IMR-90 (cell line): ENCODE data around the gene PHACTR3. TPM values are rescaled to one million over a fixed set of nuclear protein-coding genes. Genes with fewer than 3 reads are reported as not detected.

Source experiments
- ATAC-seq: fragments of 200-7000 bp; cut with Tn5 transposase; 2 replicates; pipeline ENCODE4 v1.9.1; 2020; ENCODE audit warnings: low read depth, mild to moderate bottlenecking, moderate library complexity
- BruUV-seq: library from RNA; stranded (reverse); fragments of 400-500 nt; replicated peaks from 2 replicates; lab custom pipeline; 2021; lab: Mats Ljungman, UMichigan
- CTCF ChIA-PET: fragments of 300-600 bp; formaldehyde crosslinking; extraction: SDS; loops from one replicate; lab custom pipeline; 2021; ENCODE audit warnings: antibody characterized with exemption; lab: Yijun Ruan, JAX
- POLR2A ChIA-PET: fragments of 300-600 bp; sonication (Branson Sonifier 250); formaldehyde crosslinking; loops from one replicate; lab custom pipeline; 2022; ENCODE audit warnings: antibody characterized with exemption; ENCODE audit not compliant: unreplicated experiment; lab: Charles Lee
- DNase-seq: peaks from one replicate; pipeline ENCODE4 v3.0.0; 2013
- H2AFZ ChIP-seq: replicated peaks from 2 replicates; pipeline ENCODE3; 2013; ENCODE audit warnings: low read length, mild to moderate bottlenecking; ENCODE audit not compliant: poor library complexity
- H2AK5ac ChIP-seq: 2 replicates; pipeline ENCODE4 v1.6.1; 2013; ENCODE audit warnings: low read depth, low read length, inconsistent platforms
- H2AK9ac ChIP-seq: replicated peaks from 2 replicates; pipeline ENCODE3; 2013; ENCODE audit warnings: mild to moderate bottlenecking, low read depth, low read length, moderate library complexity; ENCODE audit not compliant: poor library complexity
- H2BK120ac ChIP-seq: 2 replicates; pipeline ENCODE4 v1.6.1; 2013; ENCODE audit warnings: low read depth, low read length, inconsistent platforms
- H2BK15ac ChIP-seq: 3 replicates; pipeline ENCODE4 v1.6.1; 2013; ENCODE audit warnings: low read depth, low read length, inconsistent platforms
- H2BK20ac ChIP-seq: 2 replicates; pipeline ENCODE4 v1.6.1; 2013; ENCODE audit warnings: low read depth, mild to moderate bottlenecking, inconsistent platforms, low read length, moderate library complexity
- H2BK5ac ChIP-seq: 2 replicates; pipeline ENCODE4 v1.6.1; 2013; ENCODE audit warnings: mild to moderate bottlenecking, low read depth, low read length, inconsistent platforms; ENCODE audit not compliant: poor library complexity, severe bottlenecking
- H3K14ac ChIP-seq: replicated peaks from 2 replicates; pipeline ENCODE4 v1.6.1; 2013; ENCODE audit warnings: low read depth, low read length, inconsistent platforms
- H3K18ac ChIP-seq: 2 replicates; pipeline ENCODE4 v1.6.1; 2013; ENCODE audit warnings: low read depth, low read length, control low read depth
- H3K23ac ChIP-seq: 2 replicates; pipeline ENCODE4 v1.6.1; 2013; ENCODE audit warnings: low read depth, low read length, inconsistent platforms
- H3K27ac ChIP-seq: 2 replicates; pipeline ENCODE4 v1.5.1; 2013; ENCODE audit warnings: mild to moderate bottlenecking, control low read depth, low read length; ENCODE audit not compliant: insufficient read depth
- H3K27me3 ChIP-seq: 2 replicates; pipeline ENCODE4 v1.6.1; 2013; ENCODE audit warnings: low read length; ENCODE audit not compliant: control insufficient read depth, insufficient read depth
- H3K36me3 ChIP-seq: 2 replicates; pipeline ENCODE4 v1.6.1; 2013; ENCODE audit warnings: low read length, mixed read lengths; ENCODE audit not compliant: control insufficient read depth, insufficient read depth
- H3K4ac ChIP-seq: 2 replicates; pipeline ENCODE4 v1.6.1; 2013; ENCODE audit warnings: low read depth, low read length, inconsistent platforms
- H3K4me1 ChIP-seq: 2 replicates; pipeline ENCODE4 v1.6.1; 2013; ENCODE audit warnings: low read length, mixed read lengths; ENCODE audit not compliant: control insufficient read depth, insufficient read depth
- H3K4me2 ChIP-seq: 2 replicates; pipeline ENCODE4 v1.6.1; 2013; ENCODE audit warnings: low read depth, mild to moderate bottlenecking, control low read depth, low read length, moderate library complexity
- H3K4me3 ChIP-seq: 2 replicates; pipeline ENCODE4 v1.5.1; 2013; ENCODE audit warnings: low read depth, mild to moderate bottlenecking, control low read depth, low read length, moderate library complexity; ENCODE audit not compliant: insufficient read depth
- H3K56ac ChIP-seq: 2 replicates; pipeline ENCODE4 v1.6.1; 2013; ENCODE audit warnings: low read length, inconsistent platforms; ENCODE audit not compliant: insufficient read depth; ENCODE audit errors: extremely low read depth
- H3K79me1 ChIP-seq, 2 experiments: 2 replicates each; pipeline ENCODE4 v1.6.1; 2013; ENCODE audit warnings: low read length in 2 of 2, inconsistent platforms in 1 of 2, low read depth in 1 of 2
- H3K9ac ChIP-seq: 2 replicates; pipeline ENCODE4 v1.6.1; 2013; ENCODE audit warnings: low read depth, low read length, control low read depth
- H3K9me1 ChIP-seq: 2 replicates; pipeline ENCODE4 v1.6.1; 2013; ENCODE audit warnings: low read length, inconsistent platforms; ENCODE audit not compliant: insufficient read depth
- H3K9me3 ChIP-seq: 2 replicates; pipeline ENCODE4 v1.6.1; 2013; ENCODE audit warnings: low read length; ENCODE audit not compliant: control insufficient read depth, insufficient read depth
- H4K20me1 ChIP-seq: 2 replicates; pipeline ENCODE4 v1.6.1; 2013; ENCODE audit warnings: low read length, inconsistent platforms; ENCODE audit not compliant: insufficient read depth
- H4K5ac ChIP-seq: 2 replicates; pipeline ENCODE4 v1.6.1; 2013; ENCODE audit warnings: mild to moderate bottlenecking, low read depth, low read length, control low read depth
- H4K8ac ChIP-seq, 2 experiments: 2 replicates each; pipeline ENCODE4 v1.6.1; 2013; ENCODE audit warnings: low read depth in 2 of 2, low read length in 2 of 2, control low read depth in 1 of 2, inconsistent platforms in 1 of 2
- H4K91ac ChIP-seq: 2 replicates; pipeline ENCODE4 v1.6.1; 2013; ENCODE audit warnings: low read depth, low read length, inconsistent platforms; ENCODE audit not compliant: insufficient read depth
- BHLHE40 ChIP-seq: fragments of 150-350 bp; IDR thresholded peaks from 2 replicates; pipeline ENCODE4 v1.6.1; 2016; ENCODE audit warnings: mild to moderate bottlenecking, low read depth, low read length
- CHD1 ChIP-seq: IDR thresholded peaks from 2 replicates; pipeline ENCODE4 v1.6.1; 2012; ENCODE audit warnings: low read depth, low read length, improper control_type of control experiment
- ELK1 ChIP-seq: fragments of 150-350 bp; IDR thresholded peaks from 2 replicates; pipeline ENCODE4 v1.6.1; 2016; ENCODE audit warnings: low read depth, mild to moderate bottlenecking, low read length, moderate library complexity, borderline replicate concordance
- FOS ChIP-seq: fragments of 150-350 bp; IDR thresholded peaks from 2 replicates; pipeline ENCODE4 v1.6.1; 2016; ENCODE audit warnings: low read depth, low read length
- MAFK ChIP-seq: IDR thresholded peaks from 2 replicates; pipeline ENCODE4 v1.6.1; 2012; ENCODE audit warnings: low read depth, low read length, improper control_type of control experiment
- MXI1 ChIP-seq: IDR thresholded peaks from 2 replicates; pipeline ENCODE4 v1.6.1; 2012; ENCODE audit warnings: low read depth, mild to moderate bottlenecking, low read length, moderate library complexity, borderline replicate concordance
- POLR2A ChIP-seq: IDR thresholded peaks from 2 replicates; pipeline ENCODE4 v1.6.1; 2012; ENCODE audit warnings: mild to moderate bottlenecking, low read depth, low read length
- RCOR1 ChIP-seq: IDR thresholded peaks from 2 replicates; pipeline ENCODE4 v1.6.1; 2012; ENCODE audit warnings: mild to moderate bottlenecking, low read length, improper control_type of control experiment; ENCODE audit not compliant: insufficient replicate concordance
- RFX5 ChIP-seq: IDR thresholded peaks from 2 replicates; pipeline ENCODE4 v1.8.0; 2012; ENCODE audit warnings: low read depth, mild to moderate bottlenecking, low read length, moderate library complexity
- SMC3 ChIP-seq: fragments of 150-350 bp; IDR thresholded peaks from 2 replicates; pipeline ENCODE4 v1.6.1; 2016; ENCODE audit warnings: low read depth, mild to moderate bottlenecking, antibody characterized with exemption, low read length, moderate library complexity
- WGBS, 2 experiments: methylation state at CpG; one replicate each; pipeline versions ENCODE4 v1.1.5 to v1.1.7; 2013; ENCODE audit warnings: missing lambda C conversion rate in 2 of 2; ENCODE audit not compliant: insufficient read length in 1 of 2; ENCODE audit errors: extremely low coverage in 2 of 2; 5-methylcytosine and 5-hydroxymethylcytosine counted together
- dilution Hi-C: fragments of 300-500 bp; cut with HindIII; formaldehyde crosslinking; loops from one replicate; pipeline ENCODE4 v1.14.3; 2018; ENCODE audit warnings: low sequenced_read_pairs; ENCODE audit not compliant: unreplicated experiment
- in situ Hi-C: fragments of 300-500 bp; cut with MboI; formaldehyde crosslinking; loops from 3 replicates; pipeline ENCODE4 v1.14.3; 2019; ENCODE audit warnings: low sequenced_read_pairs, inconsistent platforms, mixed read lengths
- intact Hi-C: fragments of 100-400 bp; cut with micrococcal nuclease; formaldehyde crosslinking; loops from 2 replicates; pipeline ENCODE4 v1.10.0; 2022
- polyA plus RNA-seq, 3 experiments: library from polyadenylated mRNA; depleted of rRNA; stranded (reverse); fragments of >200 nt; gene quantifications; 2 replicates each; pipeline ENCODE4 v1.2.3, GENCODE V29; 2012; ENCODE audit warnings: low replicate concordance in 1 of 3
- total RNA-seq: library from RNA; depleted of rRNA; stranded (reverse); fragments of >200 nt; gene quantifications from 2 replicates; pipeline ENCODE4 v1.2.3, GENCODE V29; 2012
- TF ChIP-seq, protein P1 (sequence below): conservative IDR thresholded peaks from 2 replicates; pipeline ENCODE4 v1.5.1; 2012; ENCODE audit warnings: mild to moderate bottlenecking, low read depth, low read length, improper control_type of control experiment

The PHACTR3 gene
- total and polyA plus RNA-seq, 2 of the 4 experiments (the other 2 are of a cell fraction) = not detected

- no peak overlapping the region for H3K23ac ChIP-seq
- peak overlapping the region; percentile 43 for H2AFZ ChIP-seq
- H4K20me1 ChIP-seq = no peaks in the 10 kb centered on the region
- H3K4me1 ChIP-seq = no peaks in the 10 kb centered on the region
- H3K9ac ChIP-seq = no peak overlapping the region
- no peak overlapping the region for H2BK15ac ChIP-seq
- H3K27ac ChIP-seq = no peak overlapping the region
- H2BK120ac ChIP-seq = no peak overlapping the region
- ChIA-PET POLR2A (no interaction called here), CTCF (no interaction called here)
- H3K14ac ChIP-seq = no peak overlapping the region
- H3K4ac ChIP-seq = no peak overlapping the region
- no peak for DNase-seq
- no peak overlapping the region for H3K56ac ChIP-seq
- WGBS, 2 experiments = 36% methylated on average over 5 of the region's 21 CpGs; no CpG with 5 or more reads in 1 of the 2 experiments
- no peak for ATAC-seq
- H3K9me3 ChIP-seq = peaks cover 10% of the 10 kb centered on the region; the same call in 1 of the 2 replicates
- no peaks in the 10 kb centered on the region for H3K9me1 ChIP-seq
- no peak overlapping the region for H2AK5ac ChIP-seq
- intact Hi-C loops (no loop called here), dilution Hi-C loops (no loop called here), in situ Hi-C loops (no loop called here)
- no peaks in the 10 kb centered on the region for H3K36me3 ChIP-seq
- H4K5ac ChIP-seq = no peak overlapping the region
- H2AK9ac ChIP-seq = no peak overlapping the region
- H2BK5ac ChIP-seq = no peak overlapping the region
- no peak overlapping the region for H3K4me3 ChIP-seq
- no TSS peak for BruUV-seq
- H3K4me2 ChIP-seq = no peak overlapping the region
- H4K91ac ChIP-seq = no peak overlapping the region
- H4K8ac ChIP-seq = no peak overlapping the region
- no peak overlapping the region for H2BK20ac ChIP-seq
- no peak overlapping the region for H3K18ac ChIP-seq
- no peak for TF ChIP-seq FOS
- TF ChIP-seq MXI1 = no peak
- no peak for TF ChIP-seq RFX5
- no peak for TF ChIP-seq POLR2A
- no peak for TF ChIP-seq RCOR1
- TF ChIP-seq SMC3 = no peak
- no peak for TF ChIP-seq MAFK
- TF ChIP-seq BHLHE40 = no peak
- no peak for TF ChIP-seq ELK1
- TF ChIP-seq, protein P1, sequence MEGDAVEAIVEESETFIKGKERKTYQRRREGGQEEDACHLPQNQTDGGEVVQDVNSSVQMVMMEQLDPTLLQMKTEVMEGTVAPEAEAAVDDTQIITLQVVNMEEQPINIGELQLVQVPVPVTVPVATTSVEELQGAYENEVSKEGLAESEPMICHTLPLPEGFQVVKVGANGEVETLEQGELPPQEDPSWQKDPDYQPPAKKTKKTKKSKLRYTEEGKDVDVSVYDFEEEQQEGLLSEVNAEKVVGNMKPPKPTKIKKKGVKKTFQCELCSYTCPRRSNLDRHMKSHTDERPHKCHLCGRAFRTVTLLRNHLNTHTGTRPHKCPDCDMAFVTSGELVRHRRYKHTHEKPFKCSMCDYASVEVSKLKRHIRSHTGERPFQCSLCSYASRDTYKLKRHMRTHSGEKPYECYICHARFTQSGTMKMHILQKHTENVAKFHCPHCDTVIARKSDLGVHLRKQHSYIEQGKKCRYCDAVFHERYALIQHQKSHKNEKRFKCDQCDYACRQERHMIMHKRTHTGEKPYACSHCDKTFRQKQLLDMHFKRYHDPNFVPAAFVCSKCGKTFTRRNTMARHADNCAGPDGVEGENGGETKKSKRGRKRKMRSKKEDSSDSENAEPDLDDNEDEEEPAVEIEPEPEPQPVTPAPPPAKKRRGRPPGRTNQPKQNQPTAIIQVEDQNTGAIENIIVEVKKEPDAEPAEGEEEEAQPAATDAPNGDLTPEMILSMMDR = no peak
- no peak for TF ChIP-seq CHD1
- H3K79me1 ChIP-seq = no peaks in the 10 kb centered on the region
- no peaks in the 10 kb centered on the region for H3K27me3 ChIP-seq
Observed at GRCh38 chr20:59772931-59773913, 168.9 kb downstream of the PHACTR3 start.
